Liver (tissue), 9 donors: ENCODE measurements around the gene CCR4. TPM values are rescaled to one million over a fixed set of nuclear protein-coding genes. Genes with fewer than 3 reads are reported as not detected.

Experiments
- DNase-seq: peaks from one replicate; pipeline ENCODE4 v3.0.0-alpha.2; 2017; ENCODE audit warnings: low spot score
- H3K27ac ChIP-seq, 2 donors: one replicate each; pipeline ENCODE4 v1.7.0; 2013; ENCODE audit warnings: inconsistent platforms in 2 of 2, low read length in 2 of 2, control low read depth in 1 of 2, low read depth in 1 of 2, mild to moderate bottlenecking in 1 of 2
- H3K27me3 ChIP-seq, 4 donors: one replicate each; pipeline versions ENCODE4 v1.6.1 to v1.7.0; 2013; ENCODE audit warnings: low read length in 3 of 4, inconsistent platforms in 1 of 4, mild to moderate bottlenecking in 1 of 4, moderate library complexity in 1 of 4; ENCODE audit not compliant: control insufficient read depth in 4 of 4, insufficient read depth in 4 of 4
- H3K36me3 ChIP-seq, 4 donors: one replicate each; pipeline versions ENCODE4 v1.6.1 to v1.7.0; 2013; ENCODE audit warnings: low read length in 3 of 4, mild to moderate bottlenecking in 3 of 4, low read depth in 1 of 4, moderate library complexity in 1 of 4; ENCODE audit not compliant: control insufficient read depth in 4 of 4, insufficient read depth in 3 of 4
- H3K4me1 ChIP-seq, 4 donors: one replicate each; pipeline versions ENCODE4 v1.6.1 to v1.7.0; 2013; ENCODE audit warnings: low read length in 3 of 4, mild to moderate bottlenecking in 3 of 4, moderate library complexity in 1 of 4; ENCODE audit not compliant: control insufficient read depth in 4 of 4, insufficient read depth in 4 of 4
- H3K4me3 ChIP-seq, 3 donors: one replicate each; pipeline versions ENCODE4 v1.6.1 to v1.7.0; 2013; ENCODE audit warnings: low read length in 3 of 3, control low read depth in 1 of 3, low read depth in 1 of 3, mild to moderate bottlenecking in 1 of 3
- H3K9ac ChIP-seq, 2 donors: one replicate each; pipeline ENCODE4 v1.7.0; 2013; ENCODE audit warnings: low read length in 2 of 2, mild to moderate bottlenecking in 2 of 2, moderate library complexity in 2 of 2, control low read depth in 1 of 2, low read depth in 1 of 2
- H3K9me3 ChIP-seq, 4 donors: one replicate each; pipeline versions ENCODE4 v1.6.1 to v1.7.0; 2013; ENCODE audit warnings: low read length in 3 of 4; ENCODE audit not compliant: control insufficient read depth in 4 of 4
- EGR1 ChIP-seq, 2 donors: IDR thresholded peaks; 2 replicates each; pipeline ENCODE4 v1.6.1; 2016 to 2018; ENCODE audit warnings: antibody characterized with exemption in 2 of 2, low read depth in 2 of 2
- FOXA1 ChIP-seq: IDR thresholded peaks from 2 replicates; pipeline ENCODE4 v1.6.1; 2016; ENCODE audit warnings: antibody characterized with exemption
- FOXA2 ChIP-seq: IDR thresholded peaks from 2 replicates; pipeline ENCODE4 v1.6.1; 2016; ENCODE audit warnings: antibody characterized with exemption
- GABPA ChIP-seq, 2 donors: IDR thresholded peaks in 1 of 2; conservative IDR thresholded peaks in 1 of 2; 2 replicates each; pipeline ENCODE4 v1.6.1; 2016; ENCODE audit warnings: antibody characterized with exemption in 2 of 2, mild to moderate bottlenecking in 1 of 2, moderate library complexity in 1 of 2
- HNF4A ChIP-seq, 2 donors: conservative IDR thresholded peaks; 2 replicates each; pipeline ENCODE4 v1.6.1; 2016; ENCODE audit warnings: antibody characterized with exemption in 2 of 2, mild to moderate bottlenecking in 2 of 2
- HNF4G ChIP-seq: IDR thresholded peaks from 2 replicates; pipeline ENCODE4 v1.6.1; 2016; ENCODE audit warnings: antibody characterized with exemption
- JUND ChIP-seq, 2 donors: IDR thresholded peaks; 2 replicates each; pipeline ENCODE4 v1.6.1; 2016; ENCODE audit warnings: antibody characterized with exemption in 2 of 2
- NR2F2 ChIP-seq: IDR thresholded peaks from 2 replicates; pipeline ENCODE4 v1.6.1; 2016; ENCODE audit warnings: antibody characterized with exemption
- RAD21 ChIP-seq, 2 donors: IDR thresholded peaks; 2 replicates each; pipeline ENCODE4 v1.6.1; 2016; ENCODE audit warnings: antibody characterized with exemption in 2 of 2, mild to moderate bottlenecking in 2 of 2
- RXRA ChIP-seq, 2 donors: IDR thresholded peaks; 2 replicates each; pipeline ENCODE4 v1.6.1; 2017 to 2018; ENCODE audit warnings: antibody characterized with exemption in 2 of 2, mild to moderate bottlenecking in 1 of 2
- SP1 ChIP-seq: IDR thresholded peaks from 2 replicates; pipeline ENCODE4 v1.6.1; 2018; ENCODE audit warnings: antibody characterized with exemption, mild to moderate bottlenecking
- TAF1 ChIP-seq: conservative IDR thresholded peaks from 2 replicates; pipeline ENCODE4 v1.6.1; 2016; ENCODE audit warnings: antibody characterized with exemption, mild to moderate bottlenecking
- YY1 ChIP-seq: IDR thresholded peaks from 2 replicates; pipeline ENCODE4 v1.6.1; 2016; ENCODE audit warnings: antibody characterized with exemption, mild to moderate bottlenecking
- WGBS: extraction: QIAGEN DNeasy Blood & Tissue Kit; methylation state at CpG from one replicate; pipeline ENCODE4 v1.1.7; 2013; 5-methylcytosine and 5-hydroxymethylcytosine counted together
- polyA plus RNA-seq, 2 donors: library from polyadenylated mRNA; stranded (reverse) in 1 of 2; unstranded in 1 of 2; fragments of 200-250 nt in 1 of 2; fragments of >200 nt in 1 of 2; fragmentation: Nextera tagmentation in 1 of 2; extraction: Ambion mirVana in 1 of 2; gene quantifications; one replicate each; pipeline versions ENCODE4 v1.2.1 to v1.2.3, GENCODE V29; 2013 to 2015
- total RNA-seq, 2 donors: library from RNA; depleted of rRNA; stranded (reverse); fragments of >200 nt; gene quantifications; one replicate each; pipeline ENCODE4 v1.2.3, GENCODE V29; 2014
- TF ChIP-seq, protein P1 (sequence below): IDR thresholded peaks from 2 replicates; pipeline ENCODE4 v1.6.1; 2016; ENCODE audit warnings: antibody characterized with exemption, mild to moderate bottlenecking
- TF ChIP-seq, protein P2 (sequence below): IDR thresholded peaks from 2 replicates; pipeline ENCODE4 v1.6.1; 2016; ENCODE audit warnings: antibody characterized with exemption
- TF ChIP-seq, protein P3 (sequence below): IDR thresholded peaks from 2 replicates; pipeline ENCODE4 v1.6.1; 2016; ENCODE audit warnings: antibody characterized with exemption
- TF ChIP-seq, protein P4 (sequence below): IDR thresholded peaks from 2 replicates; pipeline ENCODE4 v1.6.1; 2016; ENCODE audit warnings: antibody characterized with exemption
- TF ChIP-seq, protein P5 (sequence below): fragments of 150-350 bp; IDR thresholded peaks from 2 replicates; pipeline ENCODE4 v1.5.1; 2017; ENCODE audit warnings: improper control_type of control experiment, low read depth, low read length; ENCODE audit not compliant: missing input control
- donor health status: healthy.
- donor health status: healthy.
- donor health status: healthy.
- donor health status: healthy.
- donor health status: healthy.

CCR4 gene
- total and polyA plus RNA-seq, 4 donors: 0.07 to 1.0 (median 0.17) TPM

DNA sequence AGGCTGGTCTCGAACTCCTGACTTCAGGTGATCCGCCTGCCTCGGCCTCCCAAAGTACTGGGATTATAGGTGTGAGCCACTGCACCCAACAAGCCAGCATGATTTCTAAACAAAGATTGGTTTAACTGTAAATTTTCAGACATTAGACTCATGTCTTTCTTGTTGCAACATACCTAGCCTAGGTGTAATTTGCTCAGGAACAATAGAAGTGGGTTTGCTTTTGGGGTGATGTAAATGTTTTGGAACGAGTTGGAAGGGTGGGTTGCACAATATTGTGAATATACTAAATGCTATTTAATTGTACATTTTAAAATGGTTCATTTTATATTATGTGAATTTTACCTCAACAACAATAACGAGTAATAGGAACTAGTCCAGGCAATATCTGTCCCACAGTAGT is 7.1 kb downstream of the CCR4 start:
- 90% methylated on average over 5 of the region's 5 CpGs for WGBS
- no peak for DNase-seq
- no peak overlapping the region for H3K9ac ChIP-seq
- TF ChIP-seq FOXA1: no peak
- no peak for TF ChIP-seq RAD21 (IDR thresholded peaks at IDR 0.05)
- TF ChIP-seq, protein P1, sequence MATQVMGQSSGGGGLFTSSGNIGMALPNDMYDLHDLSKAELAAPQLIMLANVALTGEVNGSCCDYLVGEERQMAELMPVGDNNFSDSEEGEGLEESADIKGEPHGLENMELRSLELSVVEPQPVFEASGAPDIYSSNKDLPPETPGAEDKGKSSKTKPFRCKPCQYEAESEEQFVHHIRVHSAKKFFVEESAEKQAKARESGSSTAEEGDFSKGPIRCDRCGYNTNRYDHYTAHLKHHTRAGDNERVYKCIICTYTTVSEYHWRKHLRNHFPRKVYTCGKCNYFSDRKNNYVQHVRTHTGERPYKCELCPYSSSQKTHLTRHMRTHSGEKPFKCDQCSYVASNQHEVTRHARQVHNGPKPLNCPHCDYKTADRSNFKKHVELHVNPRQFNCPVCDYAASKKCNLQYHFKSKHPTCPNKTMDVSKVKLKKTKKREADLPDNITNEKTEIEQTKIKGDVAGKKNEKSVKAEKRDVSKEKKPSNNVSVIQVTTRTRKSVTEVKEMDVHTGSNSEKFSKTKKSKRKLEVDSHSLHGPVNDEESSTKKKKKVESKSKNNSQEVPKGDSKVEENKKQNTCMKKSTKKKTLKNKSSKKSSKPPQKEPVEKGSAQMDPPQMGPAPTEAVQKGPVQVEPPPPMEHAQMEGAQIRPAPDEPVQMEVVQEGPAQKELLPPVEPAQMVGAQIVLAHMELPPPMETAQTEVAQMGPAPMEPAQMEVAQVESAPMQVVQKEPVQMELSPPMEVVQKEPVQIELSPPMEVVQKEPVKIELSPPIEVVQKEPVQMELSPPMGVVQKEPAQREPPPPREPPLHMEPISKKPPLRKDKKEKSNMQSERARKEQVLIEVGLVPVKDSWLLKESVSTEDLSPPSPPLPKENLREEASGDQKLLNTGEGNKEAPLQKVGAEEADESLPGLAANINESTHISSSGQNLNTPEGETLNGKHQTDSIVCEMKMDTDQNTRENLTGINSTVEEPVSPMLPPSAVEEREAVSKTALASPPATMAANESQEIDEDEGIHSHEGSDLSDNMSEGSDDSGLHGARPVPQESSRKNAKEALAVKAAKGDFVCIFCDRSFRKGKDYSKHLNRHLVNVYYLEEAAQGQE: no peak
- no peak for TF ChIP-seq NR2F2
- no peak for TF ChIP-seq SP1
- no peak for TF ChIP-seq JUND (IDR thresholded peaks at IDR 0.05)
- H3K4me3 ChIP-seq: no peak overlapping the region
- H3K9me3 ChIP-seq: no peaks in the 10 kb centered on the region
- H3K4me1 ChIP-seq: no peaks in the 10 kb centered on the region
- H3K36me3 ChIP-seq: no peaks in the 10 kb centered on the region
- no peak overlapping the region for H3K27ac ChIP-seq
- H3K27me3 ChIP-seq: no peaks in the 10 kb centered on the region

DNA sequence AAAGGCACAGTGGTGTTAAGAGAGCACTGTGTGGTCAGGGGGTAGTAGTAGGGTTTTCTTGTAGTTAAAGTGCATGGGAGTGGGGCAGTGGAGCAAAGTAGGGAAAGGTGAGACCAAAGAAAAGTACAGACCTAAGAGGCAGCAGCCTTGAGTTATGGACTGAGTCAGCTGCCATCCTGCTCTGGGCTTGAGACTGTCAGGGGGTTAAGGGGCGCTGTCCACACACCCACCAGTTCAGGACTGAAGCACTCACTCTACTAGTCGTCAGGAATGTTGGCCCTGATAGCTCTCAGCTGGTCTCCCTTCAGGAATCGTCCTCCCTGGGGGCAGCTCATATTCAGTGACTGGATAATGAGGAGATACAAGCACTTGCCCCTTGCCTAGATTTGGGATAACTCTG is 7.9 kb downstream of the CCR4 start:
- no peak for DNase-seq
- no peak for TF ChIP-seq YY1
- TF ChIP-seq SP1: no peak
- no peak for TF ChIP-seq RXRA (IDR thresholded peaks at IDR 0.05)
- no peak for TF ChIP-seq TAF1
- TF ChIP-seq, protein P1: no peak
- TF ChIP-seq HNF4G: no peak
- no peak for TF ChIP-seq HNF4A (conservative IDR thresholded peaks at IDR 0.05)
- no peak for TF ChIP-seq NR2F2
- TF ChIP-seq GABPA (IDR thresholded peaks at IDR 0.05 in 1 of 2, conservative IDR thresholded peaks at IDR 0.05 in 1 of 2): no peak
- no peak for TF ChIP-seq RAD21 (IDR thresholded peaks at IDR 0.05)
- TF ChIP-seq EGR1 (IDR thresholded peaks at IDR 0.05; ENCODE audit: low read depth in 2 of 2): no peak
- no peak for TF ChIP-seq FOXA1
- no peak for TF ChIP-seq JUND (IDR thresholded peaks at IDR 0.05)
- no peak for TF ChIP-seq FOXA2
- TF ChIP-seq, protein P2, sequence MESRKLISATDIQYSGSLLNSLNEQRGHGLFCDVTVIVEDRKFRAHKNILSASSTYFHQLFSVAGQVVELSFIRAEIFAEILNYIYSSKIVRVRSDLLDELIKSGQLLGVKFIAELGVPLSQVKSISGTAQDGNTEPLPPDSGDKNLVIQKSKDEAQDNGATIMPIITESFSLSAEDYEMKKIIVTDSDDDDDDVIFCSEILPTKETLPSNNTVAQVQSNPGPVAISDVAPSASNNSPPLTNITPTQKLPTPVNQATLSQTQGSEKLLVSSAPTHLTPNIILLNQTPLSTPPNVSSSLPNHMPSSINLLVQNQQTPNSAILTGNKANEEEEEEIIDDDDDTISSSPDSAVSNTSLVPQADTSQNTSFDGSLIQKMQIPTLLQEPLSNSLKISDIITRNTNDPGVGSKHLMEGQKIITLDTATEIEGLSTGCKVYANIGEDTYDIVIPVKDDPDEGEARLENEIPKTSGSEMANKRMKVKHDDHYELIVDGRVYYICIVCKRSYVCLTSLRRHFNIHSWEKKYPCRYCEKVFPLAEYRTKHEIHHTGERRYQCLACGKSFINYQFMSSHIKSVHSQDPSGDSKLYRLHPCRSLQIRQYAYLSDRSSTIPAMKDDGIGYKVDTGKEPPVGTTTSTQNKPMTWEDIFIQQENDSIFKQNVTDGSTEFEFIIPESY: no peak
- TF ChIP-seq, protein P3, sequence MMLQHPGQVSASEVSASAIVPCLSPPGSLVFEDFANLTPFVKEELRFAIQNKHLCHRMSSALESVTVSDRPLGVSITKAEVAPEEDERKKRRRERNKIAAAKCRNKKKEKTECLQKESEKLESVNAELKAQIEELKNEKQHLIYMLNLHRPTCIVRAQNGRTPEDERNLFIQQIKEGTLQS: no peak
- TF ChIP-seq, protein P4, sequence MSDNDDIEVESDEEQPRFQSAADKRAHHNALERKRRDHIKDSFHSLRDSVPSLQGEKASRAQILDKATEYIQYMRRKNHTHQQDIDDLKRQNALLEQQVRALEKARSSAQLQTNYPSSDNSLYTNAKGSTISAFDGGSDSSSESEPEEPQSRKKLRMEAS: no peak
- TF ChIP-seq, protein P5, sequence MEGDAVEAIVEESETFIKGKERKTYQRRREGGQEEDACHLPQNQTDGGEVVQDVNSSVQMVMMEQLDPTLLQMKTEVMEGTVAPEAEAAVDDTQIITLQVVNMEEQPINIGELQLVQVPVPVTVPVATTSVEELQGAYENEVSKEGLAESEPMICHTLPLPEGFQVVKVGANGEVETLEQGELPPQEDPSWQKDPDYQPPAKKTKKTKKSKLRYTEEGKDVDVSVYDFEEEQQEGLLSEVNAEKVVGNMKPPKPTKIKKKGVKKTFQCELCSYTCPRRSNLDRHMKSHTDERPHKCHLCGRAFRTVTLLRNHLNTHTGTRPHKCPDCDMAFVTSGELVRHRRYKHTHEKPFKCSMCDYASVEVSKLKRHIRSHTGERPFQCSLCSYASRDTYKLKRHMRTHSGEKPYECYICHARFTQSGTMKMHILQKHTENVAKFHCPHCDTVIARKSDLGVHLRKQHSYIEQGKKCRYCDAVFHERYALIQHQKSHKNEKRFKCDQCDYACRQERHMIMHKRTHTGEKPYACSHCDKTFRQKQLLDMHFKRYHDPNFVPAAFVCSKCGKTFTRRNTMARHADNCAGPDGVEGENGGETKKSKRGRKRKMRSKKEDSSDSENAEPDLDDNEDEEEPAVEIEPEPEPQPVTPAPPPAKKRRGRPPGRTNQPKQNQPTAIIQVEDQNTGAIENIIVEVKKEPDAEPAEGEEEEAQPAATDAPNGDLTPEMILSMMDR: no peak
- Histone ChIP-seq H3K9me3 (no peaks in the 10 kb centered on the region), H3K4me1 (no peaks in the 10 kb centered on the region), H3K27me3 (no peaks in the 10 kb centered on the region), H3K36me3 (no peaks in the 10 kb centered on the region), H3K27ac (no peak overlapping the region), H3K4me3 (no peak overlapping the region), H3K9ac (no peak overlapping the region)
- WGBS: 72% methylated on average over 3 of the region's 3 CpGs
